Ectodermal cell (in vitro differentiated cells): Measurements from ENCODE around the gene ARHGAP15.

Experiments
- H3K27ac ChIP-seq: 2 replicates; pipeline ENCODE4 v1.7.0; 2013; ENCODE audit warnings: mild to moderate bottlenecking, low read depth, low read length; ENCODE audit not compliant: insufficient read depth, poor library complexity, severe bottlenecking
- H3K27me3 ChIP-seq: 2 replicates; pipeline ENCODE4 v1.7.0; 2013; ENCODE audit warnings: mild to moderate bottlenecking, low read length; ENCODE audit not compliant: insufficient read depth, control insufficient read depth, poor library complexity, severe bottlenecking
- H3K36me3 ChIP-seq: one replicate; pipeline ENCODE4 v1.7.0; 2013; ENCODE audit warnings: low read length; ENCODE audit not compliant: control insufficient read depth, insufficient read depth
- H3K4me1 ChIP-seq: one replicate; pipeline ENCODE4 v1.7.0; 2013; ENCODE audit warnings: low read length; ENCODE audit not compliant: control insufficient read depth, insufficient read depth
- H3K4me3 ChIP-seq: 2 replicates; pipeline ENCODE4 v1.7.0; 2013; ENCODE audit warnings: low read depth, low read length, control low read depth; ENCODE audit not compliant: insufficient read depth
- H3K9me3 ChIP-seq: 2 replicates; pipeline ENCODE4 v1.7.0; 2013; ENCODE audit warnings: mild to moderate bottlenecking, low read length, moderate library complexity; ENCODE audit not compliant: control insufficient read depth
- WGBS, 2 experiments: methylation state at CpG; one replicate each; pipeline ENCODE4 v1.1.7; 2013; ENCODE audit warnings: missing lambda C conversion rate in 2 of 2; 5-methylcytosine and 5-hydroxymethylcytosine counted together

The ARHGAP15 gene

DNA sequence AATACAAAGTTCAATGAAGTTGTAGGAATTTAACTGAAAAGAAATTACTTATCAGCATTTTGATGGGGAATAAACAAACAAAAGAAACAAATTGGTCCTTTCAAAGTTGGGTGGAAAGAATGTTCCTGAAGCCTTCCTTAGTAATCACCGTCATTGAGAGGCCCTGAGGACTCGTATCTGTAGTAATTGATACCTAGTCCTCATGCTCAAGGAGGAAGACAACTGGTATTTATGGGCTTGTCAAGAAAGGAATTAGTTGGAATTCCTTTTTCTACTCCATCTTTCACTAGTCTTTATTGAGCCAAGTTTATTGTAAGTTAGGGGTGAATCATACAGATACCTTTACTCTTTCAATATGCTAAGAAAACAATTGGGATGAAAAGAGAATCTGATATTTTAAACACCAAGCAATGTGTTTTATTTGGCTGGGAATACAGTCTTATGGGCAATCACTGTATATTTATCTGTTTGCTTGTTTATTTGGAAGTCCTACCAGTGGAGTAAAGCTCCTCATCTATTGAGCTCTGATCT lies 324.8 kb downstream of the ARHGAP15 start:
- H3K36me3 ChIP-seq: no peaks in the 10 kb centered on the region
- no peaks in the 10 kb centered on the region for H3K9me3 ChIP-seq
- 85 to 88% methylated on average over 2 of the region's 2 CpGs for WGBS, 2 experiments

GRCh38 chr2:143455317-143455716 lies 326.1 kb downstream of the ARHGAP15 start:
- Histone ChIP-seq H3K4me1 (no peaks in the 10 kb centered on the region), H3K36me3 (no peaks in the 10 kb centered on the region), H3K27ac (no peak overlapping the region), H3K4me3 (no peak overlapping the region), H3K27me3 (no peaks in the 10 kb centered on the region), H3K9me3 (no peaks in the 10 kb centered on the region)
- 88 to 96% methylated on average over 2 of the region's 3 CpGs for WGBS, 2 experiments

More for the DNA sequence above, 324.8 kb downstream of the ARHGAP15 start:
- no peaks in the 10 kb centered on the region for H3K27me3 ChIP-seq
- no peak overlapping the region for H3K4me3 ChIP-seq
- no peak overlapping the region for H3K27ac ChIP-seq
- no peaks in the 10 kb centered on the region for H3K4me1 ChIP-seq

DNA sequence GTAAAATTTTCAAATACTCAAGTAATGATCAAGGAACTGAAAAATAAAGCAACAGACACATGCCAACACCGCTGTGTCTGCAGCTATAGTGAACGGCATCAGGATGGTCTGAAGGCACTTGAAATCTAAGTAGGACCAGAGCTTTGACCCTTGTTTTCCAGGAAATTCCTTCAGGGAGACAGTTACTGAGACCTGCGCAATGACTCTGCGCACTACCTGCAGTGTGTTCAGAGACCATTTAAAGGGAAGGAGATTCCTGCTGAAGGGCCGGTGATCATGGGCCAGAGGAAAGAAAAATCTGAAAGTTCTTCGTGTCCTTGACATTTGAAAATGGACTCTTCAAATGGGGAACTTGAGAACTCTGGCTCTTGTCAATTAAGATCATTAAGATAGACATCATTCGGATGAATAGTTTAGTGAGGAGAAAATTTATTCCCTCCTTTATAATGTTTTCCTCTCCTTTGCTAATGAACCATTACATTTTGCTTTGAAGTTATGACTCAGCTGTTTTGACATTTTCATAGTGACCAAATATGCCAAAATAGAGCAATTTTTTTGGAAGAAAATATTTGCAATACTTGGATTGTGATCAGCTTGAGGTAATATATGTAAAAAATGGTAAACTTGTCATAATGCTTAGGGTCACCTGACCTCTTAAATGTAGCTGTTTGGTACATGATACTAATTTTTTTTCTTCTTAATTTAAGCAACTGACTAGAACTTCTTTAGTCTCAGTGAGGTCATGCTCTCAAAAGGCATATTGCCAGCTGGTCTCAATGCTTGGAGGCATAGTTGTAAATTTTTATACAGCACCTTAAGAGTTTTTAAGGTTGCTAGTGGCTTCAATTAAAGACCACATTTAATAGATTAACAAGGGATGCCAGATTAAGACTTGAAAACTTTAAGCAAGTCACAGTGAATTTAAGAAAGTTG lies 329.3 kb downstream of the ARHGAP15 start:
- no peak overlapping the region for H3K4me3 ChIP-seq

DNA sequence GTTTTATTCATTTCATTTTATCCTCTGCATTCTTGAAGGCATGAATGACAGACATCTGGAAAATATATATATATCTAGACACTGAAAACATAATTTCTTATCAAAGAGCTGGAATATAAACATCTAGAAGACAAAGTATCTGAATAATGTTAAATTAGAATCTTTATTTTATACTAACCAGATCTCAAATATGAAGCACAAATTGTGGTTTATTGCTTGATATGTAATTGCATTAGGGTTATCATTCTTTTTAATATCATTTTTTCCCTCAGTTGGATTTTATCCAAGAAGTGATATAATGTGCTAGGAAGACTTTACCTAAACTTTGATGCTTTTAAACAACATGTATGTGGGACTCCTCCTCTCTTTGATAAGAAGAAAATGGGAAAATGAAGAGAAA lies 331.2 kb downstream of the ARHGAP15 start:
- H3K4me3 ChIP-seq: no peak overlapping the region
- no peak overlapping the region for H3K27ac ChIP-seq
- H3K4me1 ChIP-seq: peaks cover 4% of the 10 kb centered on the region
- no peaks in the 10 kb centered on the region for H3K9me3 ChIP-seq
- no peaks in the 10 kb centered on the region for H3K27me3 ChIP-seq
- H3K36me3 ChIP-seq: no peaks in the 10 kb centered on the region

More for the DNA sequence above, 329.3 kb downstream of the ARHGAP15 start:
- Histone ChIP-seq H3K9me3 (no peaks in the 10 kb centered on the region), H3K36me3 (no peaks in the 10 kb centered on the region), H3K27me3 (no peaks in the 10 kb centered on the region), H3K27ac (no peak overlapping the region), H3K4me1 (no peaks in the 10 kb centered on the region)
- WGBS, 2 experiments: 95 to 99% methylated on average over 6 of the region's 7 CpGs

DNA sequence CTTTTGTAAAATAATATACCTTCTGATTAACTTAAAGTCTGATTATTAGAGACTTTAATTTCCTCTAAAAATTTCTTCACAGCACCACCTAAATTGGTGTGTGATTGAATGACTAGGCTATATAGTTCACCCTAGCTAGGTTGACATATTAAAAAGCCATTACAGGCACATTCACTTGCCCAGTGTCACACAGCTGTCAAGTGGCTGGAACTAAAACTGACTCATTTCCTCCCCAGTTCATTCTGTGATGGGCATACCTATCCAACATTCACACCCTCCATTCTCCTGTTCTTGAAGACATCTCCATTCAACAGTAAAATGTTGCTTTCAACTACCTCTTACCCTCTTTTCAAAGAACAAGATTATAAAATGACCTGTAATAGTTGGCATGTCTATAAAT lies 334.5 kb downstream of the ARHGAP15 start:
- Histone ChIP-seq H3K9me3 (no peaks in the 10 kb centered on the region), H3K36me3 (no peaks in the 10 kb centered on the region), H3K27ac (no peak overlapping the region), H3K27me3 (no peaks in the 10 kb centered on the region), H3K4me1 (peaks cover 4% of the 10 kb centered on the region), H3K4me3 (no peak overlapping the region)

DNA sequence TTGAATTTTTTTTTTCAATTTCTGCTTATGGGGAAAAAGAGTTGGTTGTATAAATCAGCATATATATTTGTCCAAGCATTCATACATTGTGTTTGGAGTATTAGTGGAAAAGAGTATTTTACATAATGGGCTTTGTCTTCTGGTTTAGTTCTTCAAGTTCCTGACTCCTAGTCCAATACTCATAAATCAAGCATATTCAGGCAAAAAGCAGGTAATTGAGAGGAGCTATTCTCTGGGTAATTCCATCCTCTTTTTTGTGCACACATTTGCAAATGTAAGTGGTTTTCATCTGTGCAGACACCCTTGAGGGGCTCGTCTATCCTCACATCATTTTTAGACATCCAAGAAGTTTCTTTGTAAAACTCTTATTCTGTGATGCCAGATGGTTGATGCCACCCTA lies 337.2 kb downstream of the ARHGAP15 start:
- H3K27ac ChIP-seq: no peak overlapping the region
- no peaks in the 10 kb centered on the region for H3K27me3 ChIP-seq
- H3K4me1 ChIP-seq: peaks cover 4% of the 10 kb centered on the region
- 88 to 90% methylated on average over 1 of the region's 1 CpG for WGBS, 2 experiments
- H3K4me3 ChIP-seq: no peak overlapping the region
- H3K36me3 ChIP-seq: no peaks in the 10 kb centered on the region
- H3K9me3 ChIP-seq: no peaks in the 10 kb centered on the region

GRCh38 chr2:143467011-143467410 lies 337.8 kb downstream of the ARHGAP15 start:
- H3K27ac ChIP-seq: no peak overlapping the region
- H3K4me1 ChIP-seq: peaks cover 4% of the 10 kb centered on the region
- H3K9me3 ChIP-seq: no peaks in the 10 kb centered on the region
- H3K36me3 ChIP-seq: no peaks in the 10 kb centered on the region
- WGBS, 2 experiments: 92 to 100% methylated on average over 3 of the region's 3 CpGs
- no peak overlapping the region for H3K4me3 ChIP-seq
- no peaks in the 10 kb centered on the region for H3K27me3 ChIP-seq

DNA sequence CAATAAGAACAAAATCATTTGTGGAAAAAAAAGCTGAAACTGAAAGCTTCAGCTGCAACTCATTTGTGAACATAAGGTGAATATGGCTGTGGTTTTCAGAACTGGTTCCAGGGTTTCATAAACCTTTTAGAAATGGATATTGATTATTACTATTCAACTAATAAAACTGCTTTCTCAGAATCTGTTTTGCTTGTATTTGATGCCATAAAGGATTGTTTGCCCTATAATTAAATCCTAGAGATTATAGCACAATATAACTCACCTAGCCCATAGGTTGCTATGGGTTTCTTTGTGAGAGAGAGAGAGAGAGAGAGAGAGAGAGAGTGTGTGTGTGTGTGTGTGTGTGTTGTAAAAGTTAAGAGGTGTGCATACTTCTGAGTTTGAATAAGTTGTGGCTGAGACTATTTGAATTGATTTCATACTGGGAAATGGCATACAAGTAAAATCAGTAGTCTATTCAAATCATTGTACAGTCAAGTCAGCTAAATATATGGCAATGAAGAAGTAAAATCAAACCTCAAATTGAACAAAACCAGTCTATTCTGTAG lies 339.2 kb downstream of the ARHGAP15 start:
- Histone ChIP-seq H3K27ac (no peak overlapping the region), H3K27me3 (no peaks in the 10 kb centered on the region), H3K4me1 (peaks cover 4% of the 10 kb centered on the region), H3K36me3 (no peaks in the 10 kb centered on the region), H3K9me3 (no peaks in the 10 kb centered on the region), H3K4me3 (no peak overlapping the region)

- WGBS, 2 experiments: 93 to 96% methylated on average over 7 of the region's 7 CpGs
These were observed 340.1 kb downstream of the ARHGAP15 start for GRCh38 chr2:143469323-143469722.

DNA sequence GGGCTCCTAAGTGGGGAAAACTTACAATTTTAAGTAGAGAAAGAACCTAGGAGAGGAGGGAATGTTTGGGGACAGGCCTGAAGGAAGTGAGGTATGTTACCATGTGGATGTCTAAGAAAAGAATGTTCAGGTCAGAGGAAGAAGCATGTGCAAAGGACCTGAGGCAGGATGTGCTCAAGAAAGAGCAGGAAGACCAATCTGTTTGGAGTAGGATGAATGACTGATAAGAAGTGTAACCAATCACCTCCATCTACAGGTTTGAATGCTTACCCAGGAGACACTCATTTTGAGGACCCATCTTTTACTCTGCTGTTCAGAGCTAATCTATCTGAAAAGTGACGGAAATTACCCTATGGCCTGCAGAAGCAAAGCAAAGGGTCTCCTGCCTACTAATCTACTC lies 342.3 kb downstream of the ARHGAP15 start:
- Histone ChIP-seq H3K27ac (no peak overlapping the region), H3K36me3 (no peaks in the 10 kb centered on the region), H3K9me3 (no peaks in the 10 kb centered on the region), H3K4me1 (no peaks in the 10 kb centered on the region), H3K4me3 (no peak overlapping the region), H3K27me3 (no peaks in the 10 kb centered on the region)
- 95 to 96% methylated on average over 1 of the region's 1 CpG for WGBS, 2 experiments

More at GRCh38 chr2:143469323-143469722, 340.1 kb downstream of the ARHGAP15 start:
- H3K36me3 ChIP-seq: no peaks in the 10 kb centered on the region
- H3K27me3 ChIP-seq: no peaks in the 10 kb centered on the region
- H3K27ac ChIP-seq: no peak overlapping the region
- no peaks in the 10 kb centered on the region for H3K9me3 ChIP-seq
- peaks cover 4% of the 10 kb centered on the region for H3K4me1 ChIP-seq
- H3K4me3 ChIP-seq: no peak overlapping the region
